ENCODE data around the gene BBS2.

BBS2 gene

DNA sequence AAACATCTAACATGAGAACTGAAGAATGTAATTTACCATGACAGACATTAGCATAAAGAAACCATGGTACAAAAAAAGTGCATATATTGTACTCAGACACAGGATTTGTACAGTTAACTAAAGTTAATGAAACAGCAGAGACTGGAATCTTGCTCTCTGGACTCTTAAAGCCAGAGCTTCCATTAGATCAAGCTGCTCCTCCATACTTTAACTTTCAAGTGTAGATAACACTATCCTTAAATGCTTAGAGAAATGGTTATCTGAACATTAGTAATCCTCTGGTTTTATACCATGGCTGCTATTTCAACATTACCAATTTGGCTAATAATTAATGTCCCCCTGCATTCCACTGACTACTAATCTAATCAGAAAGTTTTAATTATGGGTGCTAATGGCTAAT lies 71.8 kb downstream of the BBS2 start:
- no peak for DNase-seq (ENCODE audit: low read depth, low spot score)
- no peak overlapping the region for H3K4me3 ChIP-seq (ENCODE audit: low read length)

DNA sequence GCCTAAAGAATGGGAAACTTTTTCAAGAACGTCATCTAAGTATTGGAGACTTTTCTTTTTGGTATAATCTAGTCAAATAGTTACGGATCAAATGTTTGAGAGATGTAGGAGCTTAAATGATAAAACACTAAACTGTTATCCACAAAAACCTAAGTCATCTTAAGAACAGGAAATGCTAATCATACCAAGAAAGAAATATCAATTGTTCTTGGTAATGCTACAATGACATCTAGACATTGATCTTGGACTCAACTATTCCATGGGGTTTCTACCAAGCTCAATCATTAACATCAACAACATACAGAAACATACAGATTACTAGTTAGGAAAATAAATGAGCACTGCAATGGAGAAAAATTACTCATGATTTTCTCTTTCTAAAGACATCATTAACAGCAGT lies 72.5 kb downstream of the BBS2 start:
- H3K4me3 ChIP-seq (ENCODE audit: low read length), result no peak overlapping the region
- no peak for DNase-seq (ENCODE audit: low read depth, low spot score)

DNA sequence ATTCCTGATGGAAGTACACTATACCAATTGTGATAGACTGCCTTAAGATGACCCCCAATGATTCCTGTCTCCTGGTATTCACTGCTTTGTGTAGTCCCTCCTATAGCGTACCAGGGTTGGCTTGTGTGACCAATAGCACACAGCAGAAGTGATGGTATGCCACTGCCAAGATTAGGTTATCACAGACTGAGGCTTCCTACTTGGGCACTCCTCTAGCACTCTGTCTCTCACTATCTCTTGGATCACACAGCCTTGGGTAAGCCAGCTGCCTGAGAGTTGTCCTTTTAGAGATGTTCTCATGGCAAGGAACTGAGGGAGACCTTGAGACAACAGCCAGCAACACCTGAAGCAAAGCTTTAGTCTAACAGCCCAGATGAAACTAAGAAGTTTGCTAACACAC lies 81.8 kb downstream of the BBS2 start:
- H3K4me3 ChIP-seq (ENCODE audit: low read length), result no peak overlapping the region
- DNase-seq (ENCODE audit: low read depth, low spot score), result no peak

DNA sequence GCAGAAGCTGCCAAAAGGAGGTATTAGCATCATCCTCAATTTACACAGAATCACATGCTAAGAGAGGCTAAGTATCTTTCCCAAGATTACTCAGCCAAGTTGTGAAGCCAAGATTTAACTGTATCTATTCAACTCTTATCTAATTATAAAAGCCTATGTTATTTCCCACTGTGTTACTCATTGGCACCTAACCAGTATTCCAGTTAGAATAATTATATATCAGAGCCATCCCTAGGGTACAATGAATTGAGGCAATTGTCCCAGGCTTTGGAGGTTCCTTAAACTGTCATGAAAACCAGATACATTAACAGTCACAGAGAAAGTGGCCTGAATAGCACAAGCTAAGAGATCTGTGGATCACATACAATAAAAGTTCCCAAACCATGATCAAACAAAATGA lies 83.6 kb downstream of the BBS2 start:
- no peak overlapping the region for H3K4me3 ChIP-seq (ENCODE audit: low read length)
- DNase-seq (ENCODE audit: low read depth, low spot score), result no peak

Measured in Jurkat, Clone E6-1 (cell line).